ENCODE data around the gene PTPRJ.

Gene PTPRJ

GRCh38 chr11:48074425-48075181 is 94.2 kb downstream of the PTPRJ start:
- DNase-seq, result no peak

- no peak for DNase-seq
Observed at GRCh38 chr11:48075637-48076036, 95.3 kb downstream of the PTPRJ start.

DNA sequence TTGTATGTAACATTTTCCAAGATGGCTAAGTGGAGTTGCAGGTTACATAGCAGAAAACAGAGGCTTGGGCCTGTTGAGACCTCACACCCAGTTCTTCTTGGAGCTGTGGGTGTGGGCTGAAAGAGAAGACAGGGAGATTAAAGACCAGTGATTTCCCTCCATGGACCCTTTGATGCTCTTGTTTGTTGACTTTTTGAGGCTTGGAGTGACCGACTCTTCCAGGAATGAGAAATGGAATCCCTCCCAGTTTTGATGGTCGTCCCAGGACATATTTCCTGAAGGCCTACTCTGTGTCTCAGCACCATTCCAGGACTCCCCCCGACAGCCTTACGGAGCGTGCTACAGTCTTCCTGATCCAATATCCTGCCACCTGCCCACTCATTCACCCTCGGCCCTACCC is 96.9 kb downstream of the PTPRJ start:
- DNase-seq, result no peak

- DNase-seq, result peak; percentile 87
Observed at GRCh38 chr11:48078689-48079088, 98.3 kb downstream of the PTPRJ start.

DNA sequence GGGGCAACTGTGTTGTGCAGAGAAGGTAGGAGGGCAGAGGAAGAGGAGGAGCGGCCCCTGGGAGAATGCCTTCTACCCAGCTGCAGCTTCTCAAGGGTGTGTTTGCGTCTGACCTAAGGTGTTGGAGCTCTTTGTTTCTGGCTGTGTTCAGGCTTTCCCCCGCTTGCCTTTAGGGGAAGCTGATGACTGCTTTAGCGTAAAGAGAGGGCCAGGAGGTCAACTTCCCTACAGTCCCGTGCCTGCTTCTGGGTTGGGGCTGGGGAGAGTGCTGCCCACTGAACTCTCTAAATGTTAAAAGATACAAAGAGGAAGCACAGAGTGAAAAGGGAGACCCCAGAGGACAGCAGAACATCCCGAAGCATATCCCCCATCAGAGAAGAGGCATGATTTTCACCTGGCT is 99.2 kb downstream of the PTPRJ start:
- no peak for DNase-seq

DNA sequence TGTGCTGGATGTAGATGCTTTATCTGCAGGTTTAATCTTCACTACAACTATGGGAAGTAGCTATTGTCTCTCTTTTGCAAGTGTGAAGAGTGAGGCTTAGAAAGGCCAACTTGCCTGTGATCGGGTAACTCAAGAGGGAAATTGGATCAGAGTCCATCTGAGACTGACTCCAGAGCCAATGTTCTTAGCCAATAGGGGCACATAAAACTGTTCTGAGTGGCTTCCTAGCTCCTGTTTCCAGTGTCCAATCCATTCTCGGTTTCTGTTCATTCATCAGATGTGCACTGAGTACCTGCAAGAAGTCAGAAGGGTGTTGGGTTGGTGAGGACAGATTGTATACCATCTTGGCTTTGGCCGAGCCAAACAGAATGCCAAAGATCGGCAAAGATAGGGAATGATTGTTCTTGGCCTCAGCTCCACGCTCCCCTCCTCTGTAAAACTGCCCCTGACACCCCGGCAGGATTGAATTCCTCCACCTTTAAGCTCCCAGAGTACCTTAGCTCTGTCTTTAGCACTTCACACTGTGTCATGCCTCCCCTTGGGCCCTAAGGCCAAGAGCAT is 100.0 kb downstream of the PTPRJ start:
- DNase-seq, result no peak

DNA sequence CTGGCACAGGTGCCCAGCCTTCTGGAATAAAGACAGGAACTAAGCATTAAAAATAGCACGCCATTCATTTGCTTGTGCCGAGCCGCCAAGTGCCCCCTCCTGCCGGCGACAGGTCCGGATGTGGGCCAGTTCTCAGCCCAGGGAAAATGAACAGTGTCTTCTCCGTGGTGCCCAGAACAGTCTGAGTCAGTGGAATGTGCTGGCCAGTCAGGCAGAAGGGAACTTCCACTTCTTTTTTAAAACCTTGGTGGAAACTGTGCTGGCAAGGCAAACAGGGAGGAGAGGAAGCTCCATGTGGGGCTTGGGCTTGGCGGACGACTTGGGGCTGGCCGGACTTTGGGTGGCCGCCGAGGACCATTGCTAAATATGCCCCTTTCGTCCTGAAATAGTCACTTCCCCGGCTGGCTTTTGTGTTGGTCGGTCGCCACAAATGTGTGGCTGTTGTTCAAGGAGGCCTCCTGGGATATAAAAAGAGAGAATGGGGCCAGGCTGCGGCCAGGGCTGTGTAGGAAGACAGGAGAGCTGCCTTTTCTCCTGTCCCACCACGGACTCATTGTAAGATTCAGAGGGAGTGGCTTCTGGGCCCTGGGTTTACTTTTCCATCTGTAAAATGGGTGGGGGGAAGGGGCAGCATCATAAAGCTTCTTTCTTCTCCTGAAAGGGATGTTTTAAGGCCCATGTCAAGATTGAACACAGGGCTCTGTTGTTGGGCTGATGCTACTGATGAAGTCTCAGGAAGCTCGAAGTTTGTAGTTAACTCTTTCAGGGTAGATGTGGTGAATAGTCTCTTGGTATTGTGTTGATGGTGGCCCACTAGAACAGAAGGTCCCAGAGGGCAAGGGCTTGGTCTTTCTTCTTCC is 101.0 kb downstream of the PTPRJ start:
- DNase-seq, result no peak

DNA sequence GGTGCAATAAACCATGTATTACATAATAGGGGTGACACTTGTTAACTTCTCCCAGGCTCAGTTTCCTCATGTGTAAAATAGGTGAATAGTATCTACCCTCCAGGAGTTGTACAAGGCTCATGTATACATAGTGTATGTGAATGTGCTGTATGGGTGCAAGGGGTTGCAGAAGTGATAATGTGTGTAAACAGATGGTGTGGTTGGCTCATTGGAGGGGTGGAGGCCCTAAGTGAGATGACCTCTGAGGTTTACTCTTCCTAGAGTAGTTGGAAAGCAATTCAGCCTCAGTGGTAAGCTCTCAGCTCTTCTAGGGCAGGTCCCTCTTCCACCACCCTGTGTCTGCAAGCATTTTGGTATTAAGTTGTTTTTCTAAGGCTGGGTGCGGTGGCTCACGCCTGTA is 102.4 kb downstream of the PTPRJ start:
- DNase-seq, result no peak

GRCh38 chr11:48083421-48083820 is 103.1 kb downstream of the PTPRJ start:
- no peak for DNase-seq

DNA sequence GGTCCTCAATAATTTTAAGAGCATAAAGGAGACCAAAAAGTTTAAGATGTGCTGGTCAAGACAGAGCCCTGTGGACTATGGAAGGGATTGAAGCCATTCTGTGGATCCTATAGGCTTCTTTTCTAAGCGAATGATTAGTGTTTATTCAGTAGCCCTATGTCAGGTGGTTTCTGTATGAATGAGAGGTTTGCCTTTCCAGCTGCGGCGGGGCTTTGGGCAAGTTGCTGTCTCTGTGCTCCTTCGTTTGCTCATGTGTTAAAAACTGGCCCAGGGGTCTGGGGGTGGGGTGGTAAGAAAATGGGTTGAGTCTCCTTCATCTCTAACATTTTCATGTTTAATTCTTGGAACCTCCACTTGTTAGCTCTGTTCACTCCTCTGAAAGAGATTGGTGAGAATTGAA is 105.3 kb downstream of the PTPRJ start:
- no peak for DNase-seq

- no peak for DNase-seq
Observed at GRCh38 chr11:48087422-48087821, 107.1 kb downstream of the PTPRJ start.

- peak; percentile 12 for DNase-seq
Observed at GRCh38 chr11:48087974-48088681, 107.8 kb downstream of the PTPRJ start.

- DNase-seq, result peak; percentile 37
Observed at GRCh38 chr11:48088682-48089050, 108.3 kb downstream of the PTPRJ start.

- DNase-seq, result no peak
Observed at GRCh38 chr11:48090174-48090573, 109.8 kb downstream of the PTPRJ start.

GRCh38 chr11:48091426-48092102 is 111.2 kb downstream of the PTPRJ start:
- no peak for DNase-seq

DNA sequence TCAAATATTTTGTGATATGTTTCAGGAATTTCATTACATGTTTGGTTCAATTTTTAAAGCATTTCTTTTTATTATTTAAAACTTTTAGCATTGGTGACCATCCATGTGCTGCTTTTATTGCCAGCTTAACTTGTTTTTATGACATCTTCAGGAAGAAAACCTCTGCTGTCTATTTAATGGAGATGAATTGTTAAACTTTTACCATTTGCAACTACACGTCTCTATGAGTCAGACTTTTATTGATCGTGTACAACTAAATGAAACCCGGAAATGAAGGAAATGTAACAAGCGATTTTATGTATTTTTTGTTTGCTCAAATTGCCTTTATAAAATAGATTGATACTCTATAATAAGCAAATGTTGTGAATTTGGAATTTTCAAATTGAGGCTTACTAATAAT is 113.0 kb downstream of the PTPRJ start:
- no peak for DNase-seq

DNA sequence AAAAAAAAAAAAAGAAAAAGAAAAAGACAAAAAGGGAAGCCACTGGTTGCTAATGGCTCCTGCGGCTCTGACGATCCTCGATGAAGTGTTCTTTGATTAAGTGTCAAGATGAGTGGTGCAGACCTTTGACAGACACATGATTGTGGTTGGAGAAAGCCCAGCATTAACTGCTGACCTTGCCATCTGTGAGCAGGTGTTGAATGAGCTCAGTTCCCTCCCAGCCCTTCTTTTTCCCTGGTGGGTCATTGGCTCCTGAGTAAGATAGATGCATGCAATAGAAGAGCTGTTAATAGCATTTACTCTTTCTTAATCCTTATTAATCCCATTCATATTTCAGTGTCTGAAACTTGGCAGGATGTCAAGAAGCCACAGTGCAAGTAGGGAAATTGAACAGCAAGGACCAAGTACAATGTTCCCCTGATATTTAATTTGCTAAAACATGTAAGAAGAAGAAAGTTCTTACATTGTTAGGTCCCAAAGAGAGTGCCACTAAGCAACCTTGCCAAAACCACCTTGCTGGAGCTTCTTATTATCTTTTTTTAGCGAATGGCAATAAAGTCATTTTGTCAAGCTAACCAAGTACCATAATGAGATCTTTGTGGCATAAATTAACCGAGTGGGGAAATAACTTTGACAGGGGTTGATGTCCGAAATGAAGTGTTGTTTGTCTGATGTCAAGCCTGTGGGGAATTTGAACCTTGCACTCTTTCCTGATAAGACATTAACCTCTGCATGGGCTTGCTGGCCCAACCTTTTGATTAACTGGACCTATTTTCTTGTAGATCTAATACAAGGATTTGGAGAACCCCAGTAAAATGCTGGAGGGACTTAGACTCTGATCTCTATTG is 113.7 kb downstream of the PTPRJ start:
- no peak for DNase-seq

DNA sequence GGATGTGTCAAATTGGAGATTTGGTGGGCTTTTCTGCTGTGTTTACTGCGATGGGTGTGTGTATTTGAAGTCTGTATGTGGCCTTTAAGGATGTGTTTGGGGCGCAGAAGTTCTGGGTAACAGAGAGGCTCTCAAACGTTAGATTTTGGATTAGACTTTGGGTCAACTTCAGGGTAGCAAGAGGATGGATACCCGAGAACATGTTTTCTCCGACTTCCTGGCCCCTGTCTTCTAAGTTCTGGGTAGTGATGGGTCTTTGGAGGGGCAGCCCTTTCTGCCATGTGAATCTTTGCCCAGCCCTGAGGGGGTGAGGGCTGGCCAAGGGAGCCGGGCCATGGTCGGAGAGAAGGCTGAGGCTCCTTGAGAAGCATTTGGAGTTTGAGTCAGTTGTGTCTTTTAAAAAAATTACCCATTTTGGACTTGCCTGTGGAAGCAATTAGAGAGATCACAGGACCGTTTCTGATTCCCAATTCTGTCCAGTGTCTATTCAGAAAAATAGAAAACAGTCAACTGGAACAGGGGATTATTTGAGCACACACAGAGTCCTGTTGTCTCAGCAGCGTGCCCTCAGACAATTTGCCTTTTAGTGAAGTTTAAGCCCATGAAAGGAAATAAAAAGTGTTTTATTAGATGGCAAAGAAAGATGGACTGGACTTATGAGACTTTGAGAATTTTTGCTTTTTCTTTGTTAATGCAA is 114.4 kb downstream of the PTPRJ start:
- no peak for DNase-seq

- DNase-seq, result no peak
Observed at GRCh38 chr11:48095779-48096470, 115.6 kb downstream of the PTPRJ start.
